Gastroesophageal sphincter (tissue), 3 donors: Measurements from ENCODE around the gene CDH4.

Experiments used
- POLR2A ChIP-seq, 2 donors: fragments of 450-650 bp; IDR thresholded peaks; one replicate each; pipeline ENCODE4 v1.6.1; 2017; ENCODE audit warnings: antibody characterized with exemption in 2 of 2, mild to moderate bottlenecking in 2 of 2, moderate library complexity in 1 of 2
- POLR2AphosphoS5 ChIP-seq: sonication (generic); formaldehyde crosslinking; IDR thresholded peaks from one replicate; pipeline ENCODE4 v1.6.1; 2017; ENCODE audit warnings: antibody characterized with exemption
- TF ChIP-seq, protein P1 (sequence below), 4 experiments: fragments of 200-600 bp in 2 of 4; fragments of 450-650 bp in 2 of 4; sonication (generic) in 1 of 4; IDR thresholded peaks; one replicate each; pipeline ENCODE4 v1.5.1; 2017 to 2019; ENCODE audit warnings: antibody characterized with exemption in 4 of 4, mild to moderate bottlenecking in 2 of 4, moderate library complexity in 2 of 4

- TF ChIP-seq POLR2A (IDR thresholded peaks at IDR 0.05) = no peak
- TF ChIP-seq, protein P1, sequence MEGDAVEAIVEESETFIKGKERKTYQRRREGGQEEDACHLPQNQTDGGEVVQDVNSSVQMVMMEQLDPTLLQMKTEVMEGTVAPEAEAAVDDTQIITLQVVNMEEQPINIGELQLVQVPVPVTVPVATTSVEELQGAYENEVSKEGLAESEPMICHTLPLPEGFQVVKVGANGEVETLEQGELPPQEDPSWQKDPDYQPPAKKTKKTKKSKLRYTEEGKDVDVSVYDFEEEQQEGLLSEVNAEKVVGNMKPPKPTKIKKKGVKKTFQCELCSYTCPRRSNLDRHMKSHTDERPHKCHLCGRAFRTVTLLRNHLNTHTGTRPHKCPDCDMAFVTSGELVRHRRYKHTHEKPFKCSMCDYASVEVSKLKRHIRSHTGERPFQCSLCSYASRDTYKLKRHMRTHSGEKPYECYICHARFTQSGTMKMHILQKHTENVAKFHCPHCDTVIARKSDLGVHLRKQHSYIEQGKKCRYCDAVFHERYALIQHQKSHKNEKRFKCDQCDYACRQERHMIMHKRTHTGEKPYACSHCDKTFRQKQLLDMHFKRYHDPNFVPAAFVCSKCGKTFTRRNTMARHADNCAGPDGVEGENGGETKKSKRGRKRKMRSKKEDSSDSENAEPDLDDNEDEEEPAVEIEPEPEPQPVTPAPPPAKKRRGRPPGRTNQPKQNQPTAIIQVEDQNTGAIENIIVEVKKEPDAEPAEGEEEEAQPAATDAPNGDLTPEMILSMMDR (IDR thresholded peaks at IDR 0.05) = no peak
- no peak for TF ChIP-seq POLR2AphosphoS5
Measured at GRCh38 chr20:61699495-61700374, 447.7 kb downstream of the CDH4 start.
